HG02885 (cell line): ENCODE results near the gene CHRNA7.
"Not testable (repeated sequence)": the region's sequence is repeated elsewhere in the genome, so short reads cannot be mapped to it uniquely, and the experiment has no call there.

Experiments used
- ATAC-seq: cut with Tn5 transposase; IDR thresholded peaks from one replicate; pipeline ENCODE4 v1.9.1; 2021; ENCODE audit warnings: mild to moderate bottlenecking; ENCODE audit not compliant: unreplicated experiment, poor library complexity

CHRNA7 gene

GRCh38 chr15:32165775-32166174 lies 135.5 kb downstream of the CHRNA7 start:
- ATAC-seq, result not testable (repeated sequence)

- ATAC-seq, result not testable (repeated sequence)
Measured at GRCh38 chr15:32166270-32166669, 136.0 kb downstream of the CHRNA7 start.

- not testable (repeated sequence) for ATAC-seq
Measured at GRCh38 chr15:32167913-32168312, 137.6 kb downstream of the CHRNA7 start.

GRCh38 chr15:32180579-32180978 lies 150.3 kb downstream of the CHRNA7 start:
- ATAC-seq, result not testable (repeated sequence)

- not testable (repeated sequence) for ATAC-seq
Measured at GRCh38 chr15:32193780-32194179, 163.5 kb downstream of the CHRNA7 start.

- not testable (repeated sequence) for ATAC-seq
Measured at GRCh38 chr15:32196206-32196605, 165.9 kb downstream of the CHRNA7 start.

- ATAC-seq, result not testable (repeated sequence)
Measured at GRCh38 chr15:32198938-32199337, 168.6 kb downstream of the CHRNA7 start.

- ATAC-seq, result not testable (repeated sequence)
Measured at GRCh38 chr15:32209081-32209480, 178.8 kb downstream of the CHRNA7 start.

GRCh38 chr15:32218666-32219065 lies 188.4 kb downstream of the CHRNA7 start:
- ATAC-seq, result no peak
